ENCODE measurements around the gene BDKRB1.

DNA sequence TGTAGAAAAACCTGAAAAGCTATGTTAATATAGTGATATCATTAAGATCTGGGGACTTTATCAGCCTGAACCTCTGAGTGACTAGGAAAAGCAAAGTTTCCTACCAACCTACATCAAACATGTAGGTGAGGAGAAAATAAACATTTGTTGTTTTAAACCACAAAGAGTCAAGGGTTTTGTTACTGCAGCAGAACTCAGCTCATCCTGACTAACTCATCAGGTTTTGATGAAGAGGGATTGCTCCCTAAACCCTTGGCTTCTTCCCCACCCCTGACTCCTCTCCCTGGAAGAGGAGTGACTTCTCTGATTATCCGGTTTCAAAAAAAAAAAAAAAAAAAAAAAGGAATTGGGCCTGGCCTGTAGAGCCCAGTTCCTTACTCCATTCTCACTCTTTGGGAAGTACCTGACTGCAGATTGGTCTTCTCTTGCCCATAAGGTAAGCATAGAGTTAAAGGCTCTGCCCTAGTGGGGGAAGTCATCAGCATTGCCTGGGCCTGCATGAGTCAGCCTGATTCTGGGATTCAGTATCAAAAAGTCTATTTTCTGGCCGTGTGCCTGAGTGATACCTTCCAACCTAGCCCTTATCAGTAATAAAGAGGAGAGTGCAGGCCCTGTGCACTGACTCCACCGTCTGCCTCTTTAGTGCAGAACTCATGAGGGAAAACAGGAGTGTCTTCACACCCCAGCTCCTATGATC, 16.9 kb downstream of the BDKRB1 start:
- TF ChIP-seq, protein P1, sequence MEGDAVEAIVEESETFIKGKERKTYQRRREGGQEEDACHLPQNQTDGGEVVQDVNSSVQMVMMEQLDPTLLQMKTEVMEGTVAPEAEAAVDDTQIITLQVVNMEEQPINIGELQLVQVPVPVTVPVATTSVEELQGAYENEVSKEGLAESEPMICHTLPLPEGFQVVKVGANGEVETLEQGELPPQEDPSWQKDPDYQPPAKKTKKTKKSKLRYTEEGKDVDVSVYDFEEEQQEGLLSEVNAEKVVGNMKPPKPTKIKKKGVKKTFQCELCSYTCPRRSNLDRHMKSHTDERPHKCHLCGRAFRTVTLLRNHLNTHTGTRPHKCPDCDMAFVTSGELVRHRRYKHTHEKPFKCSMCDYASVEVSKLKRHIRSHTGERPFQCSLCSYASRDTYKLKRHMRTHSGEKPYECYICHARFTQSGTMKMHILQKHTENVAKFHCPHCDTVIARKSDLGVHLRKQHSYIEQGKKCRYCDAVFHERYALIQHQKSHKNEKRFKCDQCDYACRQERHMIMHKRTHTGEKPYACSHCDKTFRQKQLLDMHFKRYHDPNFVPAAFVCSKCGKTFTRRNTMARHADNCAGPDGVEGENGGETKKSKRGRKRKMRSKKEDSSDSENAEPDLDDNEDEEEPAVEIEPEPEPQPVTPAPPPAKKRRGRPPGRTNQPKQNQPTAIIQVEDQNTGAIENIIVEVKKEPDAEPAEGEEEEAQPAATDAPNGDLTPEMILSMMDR (IDR thresholded peaks at IDR 0.05) = no peak
- TF ChIP-seq POLR2A (IDR thresholded peaks at IDR 0.05) = no peak
